Left renal cortex interstitium (tissue), 4 donors: Measurements from ENCODE around the gene ADGRG6. TPM values are rescaled to one million over a fixed set of nuclear protein-coding genes. Genes with fewer than 3 reads are reported as not detected.
"Not testable (repeated sequence)": the region's sequence is repeated elsewhere in the genome, so short reads cannot be mapped to it uniquely, and the experiment has no call there.

Experiments used
- DNase-seq, 4 donors: peaks; one replicate each; pipeline ENCODE4 v3.0.0-alpha.2; 2013; ENCODE audit warnings: low read depth in 4 of 4, low spot score in 2 of 4, missing footprints in 1 of 4
- polyA plus RNA-seq, 4 donors: library from polyadenylated mRNA; unstranded; fragments of 120-200 nt; gene quantifications; one replicate each; pipeline ENCODE4 v1.2.1, GENCODE V29; 2013; ENCODE audit not compliant: insufficient read length in 4 of 4

ADGRG6 gene
- polyA plus RNA-seq, 4 donors = 26.8 to 35.0 (median 27.8) TPM

- DNase-seq = no peak
Measured at GRCh38 chr6:142400495-142400894, 98.7 kb downstream of the ADGRG6 start.

- no peak for DNase-seq
Measured at GRCh38 chr6:142401838-142402237, 100.0 kb downstream of the ADGRG6 start.

- DNase-seq = no peak
Measured at GRCh38 chr6:142404751-142405150, 102.9 kb downstream of the ADGRG6 start.

- DNase-seq = no peak
Measured at GRCh38 chr6:142406131-142406530, 104.3 kb downstream of the ADGRG6 start.

GRCh38 chr6:142407685-142408273 lies 106.0 kb downstream of the ADGRG6 start:
- DNase-seq = no peak

- no peak for DNase-seq
Measured at GRCh38 chr6:142408409-142408808, 106.6 kb downstream of the ADGRG6 start.

GRCh38 chr6:142409794-142410193 lies 108.0 kb downstream of the ADGRG6 start:
- DNase-seq = no peak

GRCh38 chr6:142411145-142411544 lies 109.3 kb downstream of the ADGRG6 start:
- no peak for DNase-seq

GRCh38 chr6:142412241-142412640 lies 110.4 kb downstream of the ADGRG6 start:
- no peak for DNase-seq

- DNase-seq = no peak
Measured at GRCh38 chr6:142412658-142413057, 110.9 kb downstream of the ADGRG6 start.

GRCh38 chr6:142413111-142413510 lies 111.3 kb downstream of the ADGRG6 start:
- DNase-seq = no peak

- no peak for DNase-seq
Measured at GRCh38 chr6:142414462-142415250, 112.8 kb downstream of the ADGRG6 start.

GRCh38 chr6:142416179-142416578 lies 114.4 kb downstream of the ADGRG6 start:
- DNase-seq = no peak

GRCh38 chr6:142416686-142417085 lies 114.9 kb downstream of the ADGRG6 start:
- DNase-seq = no peak

- no peak for DNase-seq
Measured at GRCh38 chr6:142417331-142417750, 115.5 kb downstream of the ADGRG6 start.

- DNase-seq = no peak
Measured at GRCh38 chr6:142419071-142419470, 117.3 kb downstream of the ADGRG6 start.

GRCh38 chr6:142420802-142421201 lies 119.0 kb downstream of the ADGRG6 start:
- DNase-seq = no peak

GRCh38 chr6:142421285-142422117 lies 119.7 kb downstream of the ADGRG6 start:
- no peak for DNase-seq

- not testable (repeated sequence) for DNase-seq
Measured at GRCh38 chr6:142426444-142427132, 124.8 kb downstream of the ADGRG6 start.

- not testable (repeated sequence) for DNase-seq
Measured at GRCh38 chr6:142428468-142428867, 126.7 kb downstream of the ADGRG6 start.

GRCh38 chr6:142429195-142429594 lies 127.4 kb downstream of the ADGRG6 start:
- DNase-seq = no peak
